Sigmoid colon (tissue), 7 donors: Measurements from ENCODE around the gene RAB7B. TPM values are rescaled to one million over a fixed set of nuclear protein-coding genes. Genes with fewer than 3 reads are reported as not detected.
A peak's percentile ranks its signal among the peaks of the same experiment; 100 is the strongest.

Experiments
- DNase-seq: peaks from one replicate; pipeline ENCODE4 v3.0.0-alpha.2; 2019
- H3K27ac ChIP-seq, 4 donors: fragments of 200-600 bp; sonication (generic); one replicate each; pipeline ENCODE4 v1.5.1; 2016 to 2019; ENCODE audit warnings: mild to moderate bottlenecking in 1 of 4
- H3K27me3 ChIP-seq, 3 donors: fragments of 200-600 bp; sonication (generic); one replicate each; pipeline ENCODE4 v1.5.1; 2019; ENCODE audit warnings: mild to moderate bottlenecking in 1 of 3
- H3K36me3 ChIP-seq, 4 donors: fragments of 200-600 bp; sonication (generic); one replicate each; pipeline ENCODE4 v1.5.1; 2016 to 2019
- H3K4me1 ChIP-seq, 4 donors: fragments of 200-600 bp; sonication (generic); one replicate each; pipeline ENCODE4 v1.5.1; 2017 to 2019
- H3K4me3 ChIP-seq, 4 donors: fragments of 200-600 bp; sonication (generic); one replicate each; pipeline ENCODE4 v1.5.1; 2017 to 2019; ENCODE audit warnings: mild to moderate bottlenecking in 2 of 4, moderate library complexity in 1 of 4
- H3K9me3 ChIP-seq, 4 donors: fragments of 200-600 bp in 3 of 4; sonication (generic) in 3 of 4; one replicate each; pipeline versions ENCODE4 v1.5.1 to v1.6.1; 2013 to 2019
- EP300 ChIP-seq, 4 donors: sonication (generic); formaldehyde crosslinking; IDR thresholded peaks; one replicate each; pipeline ENCODE4 v1.6.1; 2017; ENCODE audit warnings: antibody characterized with exemption in 4 of 4
- POLR2A ChIP-seq, 2 donors: fragments of 450-650 bp; IDR thresholded peaks; one replicate each; pipeline ENCODE4 v1.6.1; 2016; ENCODE audit warnings: antibody characterized with exemption in 2 of 2, mild to moderate bottlenecking in 2 of 2, moderate library complexity in 2 of 2
- POLR2AphosphoS5 ChIP-seq, 4 donors: sonication (generic); formaldehyde crosslinking; IDR thresholded peaks; one replicate each; pipeline ENCODE4 v1.6.1; 2017; ENCODE audit warnings: antibody characterized with exemption in 4 of 4
- WGBS, 2 donors: extraction: QIAGEN DNeasy Blood & Tissue Kit; methylation state at CpG; one replicate each; pipeline ENCODE4 v1.1.7; 2013; 5-methylcytosine and 5-hydroxymethylcytosine counted together
- intact Hi-C: fragments of 100-400 bp; cut with DNase I; formaldehyde crosslinking; loops from one replicate; pipeline ENCODE4 v1.15.1; 2023
- polyA plus RNA-seq, 3 donors: library from polyadenylated mRNA; stranded (reverse); fragments of 200-250 nt; gene quantifications; one replicate each; pipeline ENCODE4 v1.2.3, GENCODE V29; 2013
- total RNA-seq, 4 donors: library from RNA; depleted of rRNA; stranded (reverse); fragments of >200 nt; gene quantifications; one replicate each; pipeline ENCODE4 v1.1.0, GENCODE V29; 2016
- TF ChIP-seq, protein P1 (sequence below), 4 experiments: fragments of 450-650 bp in 3 of 4; fragments of 200-600 bp in 1 of 4; IDR thresholded peaks; one replicate each; pipeline ENCODE4 v1.5.1; 2016 to 2019; ENCODE audit warnings: antibody characterized with exemption in 4 of 4, mild to moderate bottlenecking in 3 of 4, moderate library complexity in 2 of 4
- donor health status: healthy with polysubstance abuse.
- donor health status: Bipolar disorder and iron deficiency.
- donor health status: healthy.

Gene RAB7B
- total and polyA plus RNA-seq, 7 donors, result 0.27 to 5.3 (median 1.8) TPM

GRCh38 chr1:205936311-205936710, 66.9 kb downstream of the RAB7B start:
- intact Hi-C loops, result no loop called here

DNA sequence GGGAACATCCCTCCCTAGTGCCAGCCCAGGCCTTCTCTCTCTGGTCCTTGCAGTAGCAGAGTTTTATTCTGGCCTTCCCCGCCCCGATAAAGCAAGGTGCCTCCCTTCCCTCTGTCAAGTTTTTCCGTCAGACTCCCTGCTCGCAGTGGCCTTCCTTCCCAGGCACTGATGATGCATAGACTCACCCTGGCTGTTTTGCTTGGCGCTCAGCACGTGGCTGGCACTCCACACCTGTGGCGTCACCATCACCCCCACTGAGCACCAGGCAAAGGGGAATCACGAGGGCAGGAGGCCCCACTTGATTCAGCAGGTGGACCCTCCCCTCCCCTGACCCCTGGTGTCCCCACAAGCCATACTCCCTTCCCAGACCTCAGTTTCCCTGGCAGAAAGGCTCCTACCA, 67.3 kb downstream of the RAB7B start:
- Histone ChIP-seq H3K36me3 (no peaks in the 10 kb centered on the region), H3K4me3 (no peak overlapping the region), H3K9me3 (no peaks in the 10 kb centered on the region), H3K4me1 (no peaks in the 10 kb centered on the region), H3K27me3 (no peaks in the 10 kb centered on the region), H3K27ac (no peak overlapping the region)
- TF ChIP-seq EP300 (IDR thresholded peaks at IDR 0.05) (no peak), POLR2A (IDR thresholded peaks at IDR 0.05) (no peak), POLR2AphosphoS5 (IDR thresholded peaks at IDR 0.05) (no peak)
- TF ChIP-seq, protein P1, sequence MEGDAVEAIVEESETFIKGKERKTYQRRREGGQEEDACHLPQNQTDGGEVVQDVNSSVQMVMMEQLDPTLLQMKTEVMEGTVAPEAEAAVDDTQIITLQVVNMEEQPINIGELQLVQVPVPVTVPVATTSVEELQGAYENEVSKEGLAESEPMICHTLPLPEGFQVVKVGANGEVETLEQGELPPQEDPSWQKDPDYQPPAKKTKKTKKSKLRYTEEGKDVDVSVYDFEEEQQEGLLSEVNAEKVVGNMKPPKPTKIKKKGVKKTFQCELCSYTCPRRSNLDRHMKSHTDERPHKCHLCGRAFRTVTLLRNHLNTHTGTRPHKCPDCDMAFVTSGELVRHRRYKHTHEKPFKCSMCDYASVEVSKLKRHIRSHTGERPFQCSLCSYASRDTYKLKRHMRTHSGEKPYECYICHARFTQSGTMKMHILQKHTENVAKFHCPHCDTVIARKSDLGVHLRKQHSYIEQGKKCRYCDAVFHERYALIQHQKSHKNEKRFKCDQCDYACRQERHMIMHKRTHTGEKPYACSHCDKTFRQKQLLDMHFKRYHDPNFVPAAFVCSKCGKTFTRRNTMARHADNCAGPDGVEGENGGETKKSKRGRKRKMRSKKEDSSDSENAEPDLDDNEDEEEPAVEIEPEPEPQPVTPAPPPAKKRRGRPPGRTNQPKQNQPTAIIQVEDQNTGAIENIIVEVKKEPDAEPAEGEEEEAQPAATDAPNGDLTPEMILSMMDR (IDR thresholded peaks at IDR 0.05), result no peak
- intact Hi-C loops, result no loop called here
- WGBS, 2 donors, result 72 to 88% methylated on average over 8 of the region's 8 CpGs
- DNase-seq, result no peak

More at GRCh38 chr1:205936311-205936710, 66.9 kb downstream of the RAB7B start:
- H3K4me3 ChIP-seq, result no peak overlapping the region
- DNase-seq, result no peak
- H3K27me3 ChIP-seq, result no peaks in the 10 kb centered on the region
- no peak overlapping the region for H3K27ac ChIP-seq
- H3K9me3 ChIP-seq, result no peaks in the 10 kb centered on the region
- no peak for TF ChIP-seq POLR2AphosphoS5 (IDR thresholded peaks at IDR 0.05)
- no peak for TF ChIP-seq EP300 (IDR thresholded peaks at IDR 0.05)
- no peak for TF ChIP-seq POLR2A (IDR thresholded peaks at IDR 0.05)
- TF ChIP-seq, protein P1 (IDR thresholded peaks at IDR 0.05), result no peak
- H3K36me3 ChIP-seq, result no peaks in the 10 kb centered on the region
- H3K4me1 ChIP-seq, result no peaks in the 10 kb centered on the region
- 58 to 76% methylated on average over 6 of the region's 6 CpGs for WGBS, 2 donors

DNA sequence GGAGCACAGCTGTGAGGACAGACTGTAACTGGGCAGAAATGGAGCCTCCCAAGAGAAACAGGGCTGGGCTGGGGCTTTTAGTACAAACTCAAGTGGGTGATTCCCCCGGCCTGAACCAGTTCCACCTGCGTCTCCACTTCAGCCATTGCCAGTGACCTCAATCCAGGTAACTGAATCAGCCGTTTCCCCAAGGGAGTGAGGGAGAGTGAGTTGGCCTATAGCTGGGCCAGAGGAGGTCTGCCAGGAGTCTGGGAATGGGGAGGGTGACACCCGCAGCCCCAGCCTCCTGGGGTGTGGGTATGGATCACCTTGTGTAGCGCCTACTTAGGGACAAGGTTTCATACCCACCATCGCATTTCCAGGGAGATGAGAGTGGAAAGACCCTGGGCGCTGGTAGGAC, 68.4 kb downstream of the RAB7B start:
- Histone ChIP-seq H3K9me3 (no peaks in the 10 kb centered on the region), H3K36me3 (no peaks in the 10 kb centered on the region), H3K4me3 (no peak overlapping the region), H3K27me3 (no peaks in the 10 kb centered on the region), H3K4me1 (no peaks in the 10 kb centered on the region), H3K27ac (peak overlapping the region in 1 of 4 donors; percentile 20)
- 77 to 89% methylated on average over 7 of the region's 7 CpGs for WGBS, 2 donors
- intact Hi-C loops, result no loop called here
- no peak for TF ChIP-seq EP300 (IDR thresholded peaks at IDR 0.05)
- TF ChIP-seq, protein P1 (IDR thresholded peaks at IDR 0.05), result no peak
- no peak for TF ChIP-seq POLR2AphosphoS5 (IDR thresholded peaks at IDR 0.05)
- no peak for TF ChIP-seq POLR2A (IDR thresholded peaks at IDR 0.05)
- no peak for DNase-seq

GRCh38 chr1:205933671-205934618, 69.2 kb downstream of the RAB7B start:
- DNase-seq, result no peak
- TF ChIP-seq EP300 (IDR thresholded peaks at IDR 0.05) (no peak), POLR2AphosphoS5 (IDR thresholded peaks at IDR 0.05) (no peak), POLR2A (IDR thresholded peaks at IDR 0.05) (no peak)
- TF ChIP-seq, protein P1 (IDR thresholded peaks at IDR 0.05), result no peak
- Histone ChIP-seq H3K4me1 (no peaks in the 10 kb centered on the region), H3K27me3 (no peaks in the 10 kb centered on the region), H3K9me3 (no peaks in the 10 kb centered on the region), H3K36me3 (no peaks in the 10 kb centered on the region), H3K4me3 (no peak overlapping the region), H3K27ac (peak overlapping the region in 1 of 4 donors; percentile 20)
- intact Hi-C loops, result no loop called here
- WGBS, 2 donors, result 53 to 61% methylated on average over 7 of the region's 7 CpGs
